ENCODE data around the gene CAMKMT.

GRCh38 chr2:44605511-44605910, 243.8 kb downstream of the CAMKMT start:
- TF ChIP-seq CTCF (IDR thresholded peaks at IDR 0.05; ENCODE audit: low read length) (no peak), EZH2 (optimal IDR thresholded peaks at IDR 0.05; ENCODE audit: low read depth, low read length) (no peak), EZH2phosphoT487 (IDR thresholded peaks at IDR 0.05; ENCODE audit: low read length) (no peak)
